Thymus (tissue), 11 donors: ENCODE measurements around the gene SAMM50. TPM values are rescaled to one million over a fixed set of nuclear protein-coding genes. Genes with fewer than 3 reads are reported as not detected.

Source experiments
- DNase-seq, 9 donors: peaks; one replicate each; pipeline ENCODE4 v3.0.0-alpha.2; 2013; ENCODE audit warnings: low spot score in 9 of 9, low read depth in 6 of 9, missing footprints in 1 of 9
- H3K27ac ChIP-seq, 2 donors: one replicate each; pipeline ENCODE4 v1.5.1; 2013; ENCODE audit warnings: control low read depth in 1 of 2, low read depth in 1 of 2, low read length in 1 of 2, mild to moderate bottlenecking in 1 of 2, moderate library complexity in 1 of 2
- H3K27me3 ChIP-seq, 2 donors: one replicate each; pipeline ENCODE4 v1.5.1; 2013; ENCODE audit warnings: low read length in 1 of 2; ENCODE audit not compliant: control insufficient read depth in 2 of 2, insufficient read depth in 1 of 2
- H3K36me3 ChIP-seq, 2 donors: one replicate each; pipeline ENCODE4 v1.5.1; 2013; ENCODE audit warnings: low read length in 1 of 2, mild to moderate bottlenecking in 1 of 2, moderate library complexity in 1 of 2; ENCODE audit not compliant: control insufficient read depth in 2 of 2, insufficient read depth in 2 of 2
- H3K4me1 ChIP-seq, 2 donors: one replicate each; pipeline ENCODE4 v1.5.1; 2013; ENCODE audit warnings: low read length in 2 of 2; ENCODE audit not compliant: control insufficient read depth in 2 of 2, insufficient read depth in 2 of 2
- H3K4me3 ChIP-seq, 2 donors: one replicate each; pipeline ENCODE4 v1.5.1; 2013; ENCODE audit warnings: low read length in 2 of 2, control low read depth in 1 of 2, mild to moderate bottlenecking in 1 of 2
- H3K9me3 ChIP-seq, 2 donors: one replicate each; pipeline ENCODE4 v1.5.1; 2013; ENCODE audit warnings: low read length in 1 of 2, mild to moderate bottlenecking in 1 of 2; ENCODE audit not compliant: control insufficient read depth in 2 of 2, insufficient read depth in 1 of 2
- WGBS: extraction: QIAGEN DNeasy Blood & Tissue Kit; methylation state at CpG from one replicate; pipeline ENCODE4 v1.1.7; 2013; 5-methylcytosine and 5-hydroxymethylcytosine counted together
- polyA plus RNA-seq: library from polyadenylated mRNA; stranded (reverse); fragments of 200-250 nt; gene quantifications from one replicate; pipeline ENCODE4 v1.2.3, GENCODE V29; 2013
- total RNA-seq: library from RNA; stranded (reverse); fragments of 120-200 nt; gene quantifications from one replicate; pipeline ENCODE4 v1.2.4, GENCODE V29; 2013
- donor health status: healthy.

Gene SAMM50
- total and polyA plus RNA-seq, 2 donors, result 25.8 to 43.9 TPM

GRCh38 chr22:43921370-43921769, 33.9 kb upstream of the SAMM50 start:
- Histone ChIP-seq H3K27ac (no peak overlapping the region), H3K9me3 (peaks cover 4 to 5% of the 10 kb centered on the region in 2 donors), H3K4me1 (peaks cover 0 to 11% of the 10 kb centered on the region in 2 donors), H3K27me3 (peaks cover 26 to 52% of the 10 kb centered on the region in 2 donors), H3K36me3 (no peaks in the 10 kb centered on the region), H3K4me3 (no peak overlapping the region)
- WGBS, result 84% methylated on average over 4 of the region's 4 CpGs
- DNase-seq, result no peak

- WGBS, result 95% methylated on average over 3 of the region's 3 CpGs
- no peak overlapping the region for H3K4me3 ChIP-seq
- no peak overlapping the region for H3K27ac ChIP-seq
- H3K4me1 ChIP-seq, result peaks cover 0 to 11% of the 10 kb centered on the region in 2 donors
- H3K36me3 ChIP-seq, result no peaks in the 10 kb centered on the region
- peaks cover 4 to 5% of the 10 kb centered on the region in 2 donors for H3K9me3 ChIP-seq
- no peak for DNase-seq
- H3K27me3 ChIP-seq, result peaks cover 26 to 51% of the 10 kb centered on the region in 2 donors
Measured at GRCh38 chr22:43922123-43922522, 33.1 kb upstream of the SAMM50 start.

GRCh38 chr22:43923191-43923590, 32.1 kb upstream of the SAMM50 start:
- H3K9me3 ChIP-seq, result peaks cover 4 to 5% of the 10 kb centered on the region in 2 donors
- H3K4me3 ChIP-seq, result peak overlapping the region in 1 of 2 donors; percentile 62
- H3K36me3 ChIP-seq, result no peaks in the 10 kb centered on the region
- H3K27me3 ChIP-seq, result peaks cover 24 to 52% of the 10 kb centered on the region in 2 donors
- peak in 1 of 9 donors; percentile 11 for DNase-seq
- no peak overlapping the region for H3K27ac ChIP-seq
- WGBS, result under 1% methylated on average over 13 of the region's 13 CpGs
- peaks cover 0 to 11% of the 10 kb centered on the region in 2 donors for H3K4me1 ChIP-seq

GRCh38 chr22:43923631-43924464, 31.4 kb upstream of the SAMM50 start, which contains the start of gene PNPLA3:
TSS of gene PNPLA3 (plus strand) at chr22:43923805. CDS start at chr22:43923912, 107 bp downstream.
- Histone ChIP-seq H3K36me3 (no peaks in the 10 kb centered on the region), H3K27ac (no peak within 1 kb of the TSS), H3K27me3 (peaks cover 24 to 53% of the 10 kb centered on the region in 2 donors), H3K9me3 (peaks cover 4 to 5% of the 10 kb centered on the region in 2 donors), H3K4me3 (peak within 1 kb of the TSS; percentile 44 to 62), H3K4me1 (peaks cover 0 to 11% of the 10 kb centered on the region in 2 donors)
- DNase-seq, result peak in 8 of 9 donors; percentile 27 to 84 (median 69)
- WGBS, result 4% methylated on average over 100 of the region's 100 CpGs

GRCh38 chr22:43924877-43925276, 30.4 kb upstream of the SAMM50 start:
- peaks cover 24 to 53% of the 10 kb centered on the region in 2 donors for H3K27me3 ChIP-seq
- DNase-seq, result no peak
- H3K4me3 ChIP-seq, result no peak overlapping the region
- H3K4me1 ChIP-seq, result peaks cover 0 to 11% of the 10 kb centered on the region in 2 donors
- H3K9me3 ChIP-seq, result peaks cover 4 to 5% of the 10 kb centered on the region in 2 donors
- no peak overlapping the region for H3K27ac ChIP-seq
- H3K36me3 ChIP-seq, result no peaks in the 10 kb centered on the region
- 69% methylated on average over 7 of the region's 7 CpGs for WGBS

GRCh38 chr22:43925433-43926348, 29.6 kb upstream of the SAMM50 start:
- 87% methylated on average over 6 of the region's 6 CpGs for WGBS
- H3K27ac ChIP-seq, result no peak overlapping the region

GRCh38 chr22:43926349-43926710, 28.9 kb upstream of the SAMM50 start:
- WGBS, result 92% methylated on average over 1 of the region's 1 CpG
- Histone ChIP-seq H3K4me1 (peaks cover 0 to 11% of the 10 kb centered on the region in 2 donors), H3K36me3 (no peaks in the 10 kb centered on the region), H3K27ac (no peak overlapping the region), H3K27me3 (peaks cover 24 to 51% of the 10 kb centered on the region in 2 donors), H3K4me3 (no peak overlapping the region), H3K9me3 (peaks cover 4 to 5% of the 10 kb centered on the region in 2 donors)
- DNase-seq, result no peak

More at GRCh38 chr22:43925433-43926348, 29.6 kb upstream of the SAMM50 start:
- Histone ChIP-seq H3K9me3 (peaks cover 4 to 5% of the 10 kb centered on the region in 2 donors), H3K27me3 (peaks cover 24 to 53% of the 10 kb centered on the region in 2 donors), H3K4me1 (peaks cover 0 to 11% of the 10 kb centered on the region in 2 donors), H3K36me3 (no peaks in the 10 kb centered on the region), H3K4me3 (no peak overlapping the region)
- DNase-seq, result no peak

- H3K36me3 ChIP-seq, result no peaks in the 10 kb centered on the region
- no peak for DNase-seq
- H3K9me3 ChIP-seq, result peaks cover 4 to 5% of the 10 kb centered on the region in 2 donors
- H3K4me1 ChIP-seq, result peaks cover 0 to 9% of the 10 kb centered on the region in 2 donors
- peaks cover 20 to 36% of the 10 kb centered on the region in 2 donors for H3K27me3 ChIP-seq
- no peak overlapping the region for H3K27ac ChIP-seq
- WGBS, result 73% methylated on average over 5 of the region's 5 CpGs
- no peak overlapping the region for H3K4me3 ChIP-seq
Measured at GRCh38 chr22:43928468-43928867, 26.8 kb upstream of the SAMM50 start.
